Uterus (tissue), 2 donors: Measurements from ENCODE around the gene RAB44.

ENCODE experiments used
- CTCF ChIP-seq, 4 experiments: fragments of 200-600 bp in 2 of 4; fragments of 450-650 bp in 2 of 4; sonication (generic) in 2 of 4; IDR thresholded peaks; one replicate each; pipeline ENCODE4 v1.5.1; 2016 to 2019; ENCODE audit warnings: antibody characterized with exemption in 4 of 4, mild to moderate bottlenecking in 2 of 4, moderate library complexity in 1 of 4
- POLR2A ChIP-seq, 2 donors: fragments of 450-650 bp; IDR thresholded peaks; one replicate each; pipeline ENCODE4 v1.6.1; 2016; ENCODE audit warnings: antibody characterized with exemption in 2 of 2, mild to moderate bottlenecking in 1 of 2, moderate library complexity in 1 of 2

DNA sequence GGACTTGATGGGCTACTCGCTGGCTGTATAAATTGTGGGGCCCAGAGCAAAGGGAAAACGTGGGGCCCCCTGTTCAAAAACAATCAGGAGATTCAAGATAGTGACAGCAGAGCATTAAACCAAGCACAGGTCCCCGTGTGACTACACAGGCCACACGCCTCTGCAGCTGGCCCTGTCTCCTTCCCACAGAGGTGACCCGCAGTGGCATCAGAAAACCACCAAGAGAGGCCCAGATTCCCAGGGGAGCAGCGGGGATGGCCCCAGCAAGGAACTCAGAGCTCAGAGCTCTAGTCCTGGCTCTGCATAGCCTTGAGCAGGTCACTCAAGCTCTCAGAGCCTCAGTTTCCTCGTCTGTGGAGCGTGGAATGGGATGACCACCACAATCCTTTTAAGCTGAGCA lies 84.0 kb downstream of the RAB44 start:
- TF ChIP-seq CTCF (IDR thresholded peaks at IDR 0.05) (no peak), POLR2A (IDR thresholded peaks at IDR 0.05) (no peak)
